Fibroblast of skin of back (primary cell): ENCODE measurements around the gene LRRC71.

Experiments
- DNase-seq: peaks from one replicate; pipeline ENCODE4 v3.0.0-alpha.2; 2013

Gene LRRC71

GRCh38 chr1:156927215-156928042 is 7.0 kb downstream of the LRRC71 start:
- DNase-seq = peak; percentile 76

- DNase-seq = no peak
Observed at GRCh38 chr1:156928043-156928602, 7.7 kb downstream of the LRRC71 start.

- no peak for DNase-seq
Observed at GRCh38 chr1:156929596-156930238, 9.3 kb downstream of the LRRC71 start.

GRCh38 chr1:156930483-156930882 is 10.1 kb downstream of the LRRC71 start:
- DNase-seq = no peak

- no peak for DNase-seq
Observed at GRCh38 chr1:156931211-156931952, 10.9 kb downstream of the LRRC71 start.

GRCh38 chr1:156931974-156932710 is 11.7 kb downstream of the LRRC71 start:
- no peak for DNase-seq

- no peak for DNase-seq
Observed at GRCh38 chr1:156933136-156933535, 12.7 kb downstream of the LRRC71 start.

GRCh38 chr1:156935505-156936128 is 15.2 kb downstream of the LRRC71 start:
- no peak for DNase-seq

- DNase-seq = no peak
Observed at GRCh38 chr1:156936191-156936590, 15.8 kb downstream of the LRRC71 start.

GRCh38 chr1:156936721-156937220 is 16.3 kb downstream of the LRRC71 start:
- DNase-seq = no peak

GRCh38 chr1:156937883-156938282 is 17.5 kb downstream of the LRRC71 start:
- no peak for DNase-seq

GRCh38 chr1:156938813-156939212 is 18.4 kb downstream of the LRRC71 start:
- DNase-seq = no peak

GRCh38 chr1:156939786-156940334 is 19.4 kb downstream of the LRRC71 start:
- no peak for DNase-seq

- no peak for DNase-seq
Observed at GRCh38 chr1:156941675-156942074, 21.2 kb downstream of the LRRC71 start.

- DNase-seq = no peak
Observed at GRCh38 chr1:156942176-156942575, 21.7 kb downstream of the LRRC71 start.

- no peak for DNase-seq
Observed at GRCh38 chr1:156942576-156942975, 22.1 kb downstream of the LRRC71 start.

- no peak for DNase-seq
Observed at GRCh38 chr1:156943756-156944155, 23.3 kb downstream of the LRRC71 start.

GRCh38 chr1:156944268-156944667 is 23.8 kb downstream of the LRRC71 start:
- no peak for DNase-seq

GRCh38 chr1:156944848-156945247 is 24.4 kb downstream of the LRRC71 start:
- DNase-seq = no peak

- no peak for DNase-seq
Observed at GRCh38 chr1:156945881-156946661, 25.6 kb downstream of the LRRC71 start.
